ENCODE measurements around the gene SASS6.

Gene SASS6

GRCh38 chr1:100074604-100075395 is 57.9 kb downstream of the SASS6 start:
- H3K79me2 ChIP-seq (ENCODE audit: insufficient read depth, low read length): no peaks in the 10 kb centered on the region
- no peaks in the 10 kb centered on the region for H3K27me3 ChIP-seq (ENCODE audit: insufficient read depth, low read length, poor library complexity, severe bottlenecking)
- no peaks in the 10 kb centered on the region for H3K9me2 ChIP-seq (replicated peaks; ENCODE audit: low read depth, low read length)
- H4K20me1 ChIP-seq (ENCODE audit: insufficient read depth, low read length, poor library complexity, severe bottlenecking): no peaks in the 10 kb centered on the region
- H2AFZ ChIP-seq (ENCODE audit: low read length): no peak overlapping the region
- no peaks in the 10 kb centered on the region for H3K9me3 ChIP-seq (ENCODE audit: insufficient read depth, low read depth, low read length)
- no peaks in the 10 kb centered on the region for H3F3A ChIP-seq (ENCODE audit: low read depth)
- H3K36me3 ChIP-seq (ENCODE audit: insufficient read depth, low read length): peaks cover 80% of the 10 kb centered on the region
- H3K4me2 ChIP-seq (ENCODE audit: low read depth, low read length, poor library complexity, severe bottlenecking): no peak overlapping the region
- no peaks in the 10 kb centered on the region for H3K4me1 ChIP-seq (ENCODE audit: insufficient read depth, low read length, poor library complexity, severe bottlenecking)
- H3K9ac ChIP-seq (ENCODE audit: low read depth, low read length, poor library complexity, severe bottlenecking): no peak overlapping the region
- TF ChIP-seq EZH2phosphoT487 (IDR thresholded peaks at IDR 0.05; ENCODE audit: borderline replicate concordance) (no peak), CTCF (conservative IDR thresholded peaks at IDR 0.05; ENCODE audit: low read length) (no peak)
- no peak overlapping the region for H3K4me3 ChIP-seq (ENCODE audit: low read length, poor library complexity, severe bottlenecking)

- no peak overlapping the region for H3K4me3 ChIP-seq (ENCODE audit: low read length, poor library complexity, severe bottlenecking)
- H3K79me2 ChIP-seq (ENCODE audit: insufficient read depth, low read length): no peaks in the 10 kb centered on the region
- no peak overlapping the region for H3K9ac ChIP-seq (ENCODE audit: low read depth, low read length, poor library complexity, severe bottlenecking)
- H3F3A ChIP-seq (ENCODE audit: low read depth): no peaks in the 10 kb centered on the region
- H4K20me1 ChIP-seq (ENCODE audit: insufficient read depth, low read length, poor library complexity, severe bottlenecking): no peaks in the 10 kb centered on the region
- no peaks in the 10 kb centered on the region for H3K9me3 ChIP-seq (ENCODE audit: insufficient read depth, low read depth, low read length)
- no peaks in the 10 kb centered on the region for H3K27me3 ChIP-seq (ENCODE audit: insufficient read depth, low read length, poor library complexity, severe bottlenecking)
- H3K9me2 ChIP-seq (replicated peaks; ENCODE audit: low read depth, low read length): no peaks in the 10 kb centered on the region
- TF ChIP-seq CTCF (conservative IDR thresholded peaks at IDR 0.05; ENCODE audit: low read length) (no peak), EZH2phosphoT487 (IDR thresholded peaks at IDR 0.05; ENCODE audit: borderline replicate concordance) (no peak)
- no peaks in the 10 kb centered on the region for H3K4me1 ChIP-seq (ENCODE audit: insufficient read depth, low read length, poor library complexity, severe bottlenecking)
- H3K4me2 ChIP-seq (ENCODE audit: low read depth, low read length, poor library complexity, severe bottlenecking): no peak overlapping the region
- no peak overlapping the region for H2AFZ ChIP-seq (ENCODE audit: low read length)
- H3K36me3 ChIP-seq (ENCODE audit: insufficient read depth, low read length): peaks cover 79% of the 10 kb centered on the region
Measured at GRCh38 chr1:100073531-100073930, 59.2 kb downstream of the SASS6 start.

- Histone ChIP-seq H3K36me3 (ENCODE audit: insufficient read depth, low read length) (peaks cover 84% of the 10 kb centered on the region), H3K4me1 (ENCODE audit: insufficient read depth, low read length, poor library complexity, severe bottlenecking) (peaks cover 4% of the 10 kb centered on the region), H3K9me2 (replicated peaks; ENCODE audit: low read depth, low read length) (no peaks in the 10 kb centered on the region), H3K4me3 (ENCODE audit: low read length, poor library complexity, severe bottlenecking) (no peak overlapping the region), H3K27me3 (ENCODE audit: insufficient read depth, low read length, poor library complexity, severe bottlenecking) (no peaks in the 10 kb centered on the region), H3K4me2 (ENCODE audit: low read depth, low read length, poor library complexity, severe bottlenecking) (no peak overlapping the region), H3K9ac (ENCODE audit: low read depth, low read length, poor library complexity, severe bottlenecking) (no peak overlapping the region), H3K9me3 (ENCODE audit: insufficient read depth, low read depth, low read length) (no peaks in the 10 kb centered on the region), H2AFZ (ENCODE audit: low read length) (no peak overlapping the region), H3K79me2 (ENCODE audit: insufficient read depth, low read length) (no peaks in the 10 kb centered on the region), H3F3A (ENCODE audit: low read depth) (no peaks in the 10 kb centered on the region), H4K20me1 (ENCODE audit: insufficient read depth, low read length, poor library complexity, severe bottlenecking) (peaks cover 5% of the 10 kb centered on the region)
- TF ChIP-seq EZH2phosphoT487 (IDR thresholded peaks at IDR 0.05; ENCODE audit: borderline replicate concordance): no peak
- TF ChIP-seq CTCF (conservative IDR thresholded peaks at IDR 0.05; ENCODE audit: low read length): no peak
Measured at GRCh38 chr1:100070201-100070939, 62.4 kb downstream of the SASS6 start.
